ENCODE data around the gene SRRM3.

Gene SRRM3

DNA sequence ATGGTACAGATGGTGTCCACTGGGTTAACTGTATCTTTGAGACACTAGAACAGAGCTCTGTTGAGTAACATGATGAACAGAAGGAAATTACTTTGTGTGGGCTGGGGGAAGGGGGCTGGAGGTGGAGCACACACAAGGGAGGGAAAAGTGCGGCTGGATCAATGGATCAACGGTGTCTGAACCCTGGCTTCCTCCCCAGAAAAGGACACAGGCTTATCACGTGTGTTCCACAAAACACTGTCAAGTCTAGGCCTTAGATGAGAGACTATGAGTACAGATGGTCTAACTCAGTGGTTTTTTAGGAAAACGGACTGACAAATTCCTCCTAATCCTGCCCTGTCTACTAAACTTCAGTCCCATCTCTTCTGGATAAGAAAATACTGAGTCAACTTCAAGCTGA lies 128.6 kb downstream of the SRRM3 start:
- no peak for TF ChIP-seq POLR2AphosphoS5 (IDR thresholded peaks at IDR 0.05; ENCODE audit: low read depth, low read length)
- TF ChIP-seq, protein P1, sequence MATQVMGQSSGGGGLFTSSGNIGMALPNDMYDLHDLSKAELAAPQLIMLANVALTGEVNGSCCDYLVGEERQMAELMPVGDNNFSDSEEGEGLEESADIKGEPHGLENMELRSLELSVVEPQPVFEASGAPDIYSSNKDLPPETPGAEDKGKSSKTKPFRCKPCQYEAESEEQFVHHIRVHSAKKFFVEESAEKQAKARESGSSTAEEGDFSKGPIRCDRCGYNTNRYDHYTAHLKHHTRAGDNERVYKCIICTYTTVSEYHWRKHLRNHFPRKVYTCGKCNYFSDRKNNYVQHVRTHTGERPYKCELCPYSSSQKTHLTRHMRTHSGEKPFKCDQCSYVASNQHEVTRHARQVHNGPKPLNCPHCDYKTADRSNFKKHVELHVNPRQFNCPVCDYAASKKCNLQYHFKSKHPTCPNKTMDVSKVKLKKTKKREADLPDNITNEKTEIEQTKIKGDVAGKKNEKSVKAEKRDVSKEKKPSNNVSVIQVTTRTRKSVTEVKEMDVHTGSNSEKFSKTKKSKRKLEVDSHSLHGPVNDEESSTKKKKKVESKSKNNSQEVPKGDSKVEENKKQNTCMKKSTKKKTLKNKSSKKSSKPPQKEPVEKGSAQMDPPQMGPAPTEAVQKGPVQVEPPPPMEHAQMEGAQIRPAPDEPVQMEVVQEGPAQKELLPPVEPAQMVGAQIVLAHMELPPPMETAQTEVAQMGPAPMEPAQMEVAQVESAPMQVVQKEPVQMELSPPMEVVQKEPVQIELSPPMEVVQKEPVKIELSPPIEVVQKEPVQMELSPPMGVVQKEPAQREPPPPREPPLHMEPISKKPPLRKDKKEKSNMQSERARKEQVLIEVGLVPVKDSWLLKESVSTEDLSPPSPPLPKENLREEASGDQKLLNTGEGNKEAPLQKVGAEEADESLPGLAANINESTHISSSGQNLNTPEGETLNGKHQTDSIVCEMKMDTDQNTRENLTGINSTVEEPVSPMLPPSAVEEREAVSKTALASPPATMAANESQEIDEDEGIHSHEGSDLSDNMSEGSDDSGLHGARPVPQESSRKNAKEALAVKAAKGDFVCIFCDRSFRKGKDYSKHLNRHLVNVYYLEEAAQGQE (IDR thresholded peaks at IDR 0.05; ENCODE audit: insufficient read depth in 1 of 2, low read depth in 2 of 2, low read length in 2 of 2), result no peak
- no peak for TF ChIP-seq FOXP2 (optimal IDR thresholded peaks at IDR 0.05; ENCODE audit: borderline replicate concordance, extremely low read depth, extremely low read length, insufficient read depth)
- TF ChIP-seq SIN3A (IDR thresholded peaks at IDR 0.05; ENCODE audit: borderline replicate concordance, insufficient read depth, low read length), result no peak
- TF ChIP-seq TAF1 (IDR thresholded peaks at IDR 0.05; ENCODE audit: borderline replicate concordance, insufficient read depth, low read length), result no peak

- TF ChIP-seq TAF1 (IDR thresholded peaks at IDR 0.05; ENCODE audit: borderline replicate concordance, insufficient read depth, low read length) (no peak), SIN3A (IDR thresholded peaks at IDR 0.05; ENCODE audit: borderline replicate concordance, insufficient read depth, low read length) (no peak), FOXP2 (optimal IDR thresholded peaks at IDR 0.05; ENCODE audit: borderline replicate concordance, extremely low read depth, extremely low read length, insufficient read depth) (no peak), POLR2AphosphoS5 (IDR thresholded peaks at IDR 0.05; ENCODE audit: low read depth, low read length) (0 out of 2 replicates have a peak, but pooled peaks have one; percentile 12)
- TF ChIP-seq, protein P1 (IDR thresholded peaks at IDR 0.05; ENCODE audit: insufficient read depth in 1 of 2, low read depth in 2 of 2, low read length in 2 of 2), result no peak
Measured at GRCh38 chr7:76330673-76331072, 129.0 kb downstream of the SRRM3 start.

- TF ChIP-seq FOXP2 (optimal IDR thresholded peaks at IDR 0.05; ENCODE audit: borderline replicate concordance, extremely low read depth, extremely low read length, insufficient read depth), result no peak
- TF ChIP-seq, protein P1 (IDR thresholded peaks at IDR 0.05; ENCODE audit: insufficient read depth in 1 of 2, low read depth in 2 of 2, low read length in 2 of 2), result no peak
- TF ChIP-seq SIN3A (IDR thresholded peaks at IDR 0.05; ENCODE audit: borderline replicate concordance, insufficient read depth, low read length), result no peak
- TF ChIP-seq POLR2AphosphoS5 (IDR thresholded peaks at IDR 0.05; ENCODE audit: low read depth, low read length), result no peak
- no peak for TF ChIP-seq TAF1 (IDR thresholded peaks at IDR 0.05; ENCODE audit: borderline replicate concordance, insufficient read depth, low read length)
Measured at GRCh38 chr7:76332078-76332477, 130.4 kb downstream of the SRRM3 start.

GRCh38 chr7:76333511-76334101 lies 131.9 kb downstream of the SRRM3 start:
- TF ChIP-seq FOXP2 (optimal IDR thresholded peaks at IDR 0.05; ENCODE audit: borderline replicate concordance, extremely low read depth, extremely low read length, insufficient read depth), result no peak
- TF ChIP-seq SIN3A (IDR thresholded peaks at IDR 0.05; ENCODE audit: borderline replicate concordance, insufficient read depth, low read length), result no peak
- TF ChIP-seq, protein P1 (IDR thresholded peaks at IDR 0.05; ENCODE audit: insufficient read depth in 1 of 2, low read depth in 2 of 2, low read length in 2 of 2), result no peak
- TF ChIP-seq POLR2AphosphoS5 (IDR thresholded peaks at IDR 0.05; ENCODE audit: low read depth, low read length), result no peak
- TF ChIP-seq TAF1 (IDR thresholded peaks at IDR 0.05; ENCODE audit: borderline replicate concordance, insufficient read depth, low read length), result no peak
